ENCODE results near the gene KBTBD4. TPM values are rescaled to one million over a fixed set of nuclear protein-coding genes. Genes with fewer than 3 reads are reported as not detected.

Gene KBTBD4
- total RNA-seq, 5 donors from 2014 or later (not counting 1 experiment from before 2014, with no cell fraction given) = 19.1 to 23.6 (median 21.6) TPM

DNA sequence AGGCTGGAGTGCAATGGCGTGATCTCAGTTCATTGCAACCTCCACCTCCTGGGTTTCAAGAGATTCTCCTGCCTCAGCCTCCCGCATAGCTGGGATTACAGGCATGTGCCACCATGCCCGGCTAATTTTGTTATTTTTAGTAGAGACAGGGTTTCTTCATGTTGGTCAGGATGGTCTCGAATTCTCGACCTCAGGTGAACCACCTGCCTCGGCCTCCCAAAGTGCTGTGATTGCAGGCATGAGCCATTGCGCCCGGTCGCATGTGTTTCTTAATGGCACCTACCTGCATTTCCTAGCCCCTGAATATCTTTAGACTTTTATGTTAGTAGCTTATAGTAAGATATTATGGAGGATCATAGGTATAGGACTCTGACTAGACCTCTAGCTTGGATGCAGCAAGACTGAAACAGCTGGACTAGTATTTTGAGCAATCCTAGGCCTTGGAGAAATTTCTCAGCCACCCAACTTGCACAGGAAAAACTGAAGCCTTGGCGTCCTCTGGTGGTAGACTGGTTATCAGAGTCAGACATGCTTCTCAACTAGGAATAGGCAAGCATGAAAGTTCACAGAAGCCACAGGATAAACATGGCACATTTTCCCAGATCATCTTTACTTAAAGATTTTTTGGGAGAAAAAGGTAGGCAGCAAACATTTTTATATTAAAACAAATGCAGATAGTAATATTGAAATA is 38.1 kb upstream of the KBTBD4 start:
- no peak for ATAC-seq (replicated peaks in 1 of 4)

DNA sequence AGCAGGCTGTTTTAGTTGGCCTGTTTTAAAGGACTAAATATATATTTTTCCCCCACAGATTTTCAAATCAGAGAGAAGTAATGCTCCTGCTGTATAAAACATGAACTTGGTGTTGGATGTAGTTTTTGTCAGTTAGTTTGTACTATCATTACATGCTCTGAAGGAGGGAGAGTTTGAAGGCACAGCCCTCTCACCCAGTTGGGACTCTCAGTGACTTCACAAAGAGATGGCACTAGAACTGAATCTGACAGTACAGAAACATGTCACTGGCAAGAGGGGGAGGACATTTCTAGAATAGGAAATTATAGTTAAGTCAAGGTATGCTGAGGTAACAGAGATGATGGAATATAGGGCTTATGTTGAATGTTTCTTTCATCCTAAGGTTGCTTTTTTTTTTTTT is 36.5 kb upstream of the KBTBD4 start:
- no peaks in the 10 kb centered on the region for H3K9me3 Mint-ChIP-seq
- no peak for ATAC-seq (replicated peaks in 1 of 4)
- peaks cover 11% of the 10 kb centered on the region for H3K36me3 Mint-ChIP-seq
- H3K27ac Mint-ChIP-seq = no peak overlapping the region
- ChIA-PET CTCF (no interaction called here), POLR2A (no interaction called here)
- Histone ChIP-seq H3K36me3 (ENCODE audit: control insufficient read depth in 2 of 2, extremely low read depth in 1 of 2, insufficient read depth in 1 of 2, low read length in 1 of 2) (peaks cover 9% of the 10 kb centered on the region in 2 donors), H3K27me3 (replicated peaks in 1 of 2; ENCODE audit: control insufficient read depth in 2 of 2, extremely low read depth in 1 of 2, insufficient read depth in 2 of 2, low read length in 1 of 2) (no peaks in the 10 kb centered on the region), H3K4me1 (ENCODE audit: control insufficient read depth in 1 of 2, extremely low read depth in 1 of 2, insufficient read depth in 2 of 2, low read length in 2 of 2) (no peaks in the 10 kb centered on the region), H3K27ac (ENCODE audit: low read length) (no peak overlapping the region), H3K9me3 (no peaks in the 10 kb centered on the region), H3K4me3 (ENCODE audit: control insufficient read depth in 1 of 2, extremely low read depth in 1 of 2, low read length in 1 of 2) (no peak overlapping the region)
- peaks cover 0 to 3% (median 0%) of the 10 kb centered on the region in 3 donors for H3K4me1 Mint-ChIP-seq
- no peaks in the 10 kb centered on the region for H3K27me3 Mint-ChIP-seq
- no peak overlapping the region for H3K4me3 Mint-ChIP-seq
- DNase-seq = no peak

More for the DNA sequence above, 38.1 kb upstream of the KBTBD4 start:
- no peak overlapping the region for H3K4me3 Mint-ChIP-seq
- CTCF ChIA-PET = no interaction called here
- Histone ChIP-seq H3K27ac (ENCODE audit: low read length) (no peak overlapping the region), H3K36me3 (ENCODE audit: control insufficient read depth in 2 of 2, extremely low read depth in 1 of 2, insufficient read depth in 1 of 2, low read length in 1 of 2) (peaks cover 5 to 22% of the 10 kb centered on the region in 2 donors), H3K9me3 (no peaks in the 10 kb centered on the region), H3K27me3 (replicated peaks in 1 of 2; ENCODE audit: control insufficient read depth in 2 of 2, extremely low read depth in 1 of 2, insufficient read depth in 2 of 2, low read length in 1 of 2) (no peaks in the 10 kb centered on the region), H3K4me1 (ENCODE audit: control insufficient read depth in 1 of 2, extremely low read depth in 1 of 2, insufficient read depth in 2 of 2, low read length in 2 of 2) (no peaks in the 10 kb centered on the region), H3K4me3 (ENCODE audit: control insufficient read depth in 1 of 2, extremely low read depth in 1 of 2, low read length in 1 of 2) (no peak overlapping the region)
- no peaks in the 10 kb centered on the region for H3K9me3 Mint-ChIP-seq
- DNase-seq = peak in 3 of 35 experiments; percentile 6 to 22 (median 11)
- 96% methylated on average over 4 of the region's 10 CpGs for WGBS (ENCODE audit: insufficient coverage)
- no peak overlapping the region for H3K27ac Mint-ChIP-seq
- POLR2A ChIA-PET = no interaction called here
- no peaks in the 10 kb centered on the region for H3K27me3 Mint-ChIP-seq
- no peaks in the 10 kb centered on the region for H3K4me1 Mint-ChIP-seq
- H3K36me3 Mint-ChIP-seq = peaks cover 16% of the 10 kb centered on the region

DNA sequence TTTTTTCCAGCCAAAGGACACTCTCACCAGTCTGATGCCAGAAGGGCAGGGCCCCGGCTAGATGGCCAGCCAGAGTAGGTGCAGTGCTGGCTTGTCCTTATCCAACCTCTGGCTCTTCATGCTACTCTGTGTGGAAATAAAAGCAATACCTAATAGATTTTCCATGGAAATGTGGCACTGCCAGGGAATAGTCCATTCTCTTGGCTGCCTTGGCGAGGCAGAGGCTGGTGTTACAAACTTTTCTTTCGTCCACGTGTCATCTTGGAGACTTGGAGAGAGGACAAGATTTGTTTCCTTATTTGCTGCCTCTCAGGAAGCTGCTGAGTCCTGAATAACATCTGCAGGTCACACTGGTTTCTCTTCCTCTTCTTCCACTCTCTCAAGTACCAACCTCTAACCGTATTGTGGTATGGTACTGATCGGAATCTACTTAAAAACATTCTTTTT is 32.6 kb upstream of the KBTBD4 start:
- no peak for ATAC-seq (replicated peaks in 1 of 4)
- no peaks in the 10 kb centered on the region for H3K4me1 ChIP-seq (ENCODE audit: control insufficient read depth in 1 of 2, extremely low read depth in 1 of 2, insufficient read depth in 2 of 2, low read length in 2 of 2)
- CTCF ChIA-PET = no interaction called here
- H3K27ac ChIP-seq (ENCODE audit: low read length) = no peak overlapping the region
- DNase-seq = peak in 1 of 35 experiments; percentile 5
- Mint-ChIP-seq H3K4me1 (peaks cover 0 to 3% (median 0%) of the 10 kb centered on the region in 3 donors), H3K36me3 (peaks cover 4% of the 10 kb centered on the region), H3K27ac (no peak overlapping the region), H3K4me3 (no peak overlapping the region), H3K27me3 (no peaks in the 10 kb centered on the region), H3K9me3 (no peaks in the 10 kb centered on the region)
- WGBS (ENCODE audit: insufficient coverage) = 68% methylated on average over 3 of the region's 6 CpGs
- H3K27me3 ChIP-seq (replicated peaks in 1 of 2; ENCODE audit: control insufficient read depth in 2 of 2, extremely low read depth in 1 of 2, insufficient read depth in 2 of 2, low read length in 1 of 2) = no peaks in the 10 kb centered on the region
- H3K4me3 ChIP-seq (ENCODE audit: control insufficient read depth in 1 of 2, extremely low read depth in 1 of 2, low read length in 1 of 2) = no peak overlapping the region
- POLR2A ChIA-PET = no interaction called here
- peaks cover 4 to 5% of the 10 kb centered on the region in 2 donors for H3K36me3 ChIP-seq (ENCODE audit: control insufficient read depth in 2 of 2, extremely low read depth in 1 of 2, insufficient read depth in 1 of 2, low read length in 1 of 2)
- no peaks in the 10 kb centered on the region for H3K9me3 ChIP-seq

DNA sequence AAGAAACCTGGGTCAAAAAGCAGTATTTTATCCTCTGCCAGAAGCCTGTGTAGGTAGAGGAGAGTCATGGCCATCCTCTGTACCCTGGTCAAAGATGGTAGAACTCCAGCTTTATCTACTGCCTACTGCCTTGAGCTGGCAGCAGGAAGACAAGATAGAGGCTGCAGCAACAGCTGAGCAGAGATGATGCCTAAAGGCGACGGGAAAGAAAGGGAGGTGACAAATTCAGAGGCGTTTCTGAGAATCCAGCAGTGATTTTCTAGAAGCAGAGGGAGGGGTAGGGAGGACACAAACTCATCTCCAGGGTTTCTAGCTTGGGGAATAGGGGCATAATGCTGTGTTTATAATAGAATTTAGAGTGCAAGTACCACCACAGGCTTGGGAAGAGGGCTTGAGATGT is 30.9 kb upstream of the KBTBD4 start:
- H3K4me3 Mint-ChIP-seq = no peak overlapping the region
- no peaks in the 10 kb centered on the region for H3K9me3 Mint-ChIP-seq
- no peak overlapping the region for H3K27ac Mint-ChIP-seq
- POLR2A ChIA-PET = no interaction called here
- peaks cover 9% of the 10 kb centered on the region for H3K36me3 Mint-ChIP-seq
- DNase-seq = no peak
- H3K27me3 Mint-ChIP-seq = no peaks in the 10 kb centered on the region
- no peaks in the 10 kb centered on the region for H3K9me3 ChIP-seq
- H3K4me1 Mint-ChIP-seq = peaks cover 0 to 3% (median 0%) of the 10 kb centered on the region in 3 donors
- no peak for ATAC-seq (replicated peaks in 1 of 4)
- H3K27ac ChIP-seq (ENCODE audit: low read length) = no peak overlapping the region
- WGBS (ENCODE audit: insufficient coverage) = 20% methylated on average over 3 of the region's 3 CpGs
- H3K4me1 ChIP-seq (ENCODE audit: control insufficient read depth in 1 of 2, extremely low read depth in 1 of 2, insufficient read depth in 2 of 2, low read length in 2 of 2) = no peaks in the 10 kb centered on the region
- CTCF ChIA-PET = no interaction called here
- H3K27me3 ChIP-seq (replicated peaks in 1 of 2; ENCODE audit: control insufficient read depth in 2 of 2, extremely low read depth in 1 of 2, insufficient read depth in 2 of 2, low read length in 1 of 2) = no peaks in the 10 kb centered on the region
- peaks cover 4 to 5% of the 10 kb centered on the region in 2 donors for H3K36me3 ChIP-seq (ENCODE audit: control insufficient read depth in 2 of 2, extremely low read depth in 1 of 2, insufficient read depth in 1 of 2, low read length in 1 of 2)
- H3K4me3 ChIP-seq (ENCODE audit: control insufficient read depth in 1 of 2, extremely low read depth in 1 of 2, low read length in 1 of 2) = no peak overlapping the region

DNA sequence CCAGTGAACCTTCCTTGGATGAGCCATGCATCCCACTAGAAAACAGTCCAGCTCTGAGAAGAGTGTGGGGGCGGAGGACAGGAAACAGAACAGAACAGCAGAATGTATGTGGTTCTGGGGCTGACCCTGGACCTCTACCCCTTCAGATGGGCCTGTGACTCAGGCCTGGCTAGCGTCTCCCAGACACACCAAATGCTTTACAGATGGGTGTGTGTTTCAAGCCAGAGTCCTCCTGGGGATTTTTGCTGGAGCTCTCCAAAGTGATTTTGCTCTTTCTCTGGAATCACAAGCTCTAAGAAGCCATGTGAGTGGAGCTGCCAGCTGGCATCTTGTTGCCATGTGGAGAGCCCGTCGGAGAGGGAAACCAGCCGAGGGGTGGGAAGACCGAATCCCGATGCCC is 28.6 kb upstream of the KBTBD4 start:
- Mint-ChIP-seq H3K4me3 (no peak overlapping the region), H3K4me1 (peaks cover 0 to 3% (median 0%) of the 10 kb centered on the region in 3 donors), H3K9me3 (no peaks in the 10 kb centered on the region), H3K36me3 (peaks cover 9% of the 10 kb centered on the region), H3K27ac (no peak overlapping the region), H3K27me3 (no peaks in the 10 kb centered on the region)
- Histone ChIP-seq H3K27ac (ENCODE audit: low read length) (no peak overlapping the region), H3K36me3 (ENCODE audit: control insufficient read depth in 2 of 2, extremely low read depth in 1 of 2, insufficient read depth in 1 of 2, low read length in 1 of 2) (peaks cover 4 to 5% of the 10 kb centered on the region in 2 donors), H3K27me3 (replicated peaks in 1 of 2; ENCODE audit: control insufficient read depth in 2 of 2, extremely low read depth in 1 of 2, insufficient read depth in 2 of 2, low read length in 1 of 2) (no peaks in the 10 kb centered on the region), H3K4me3 (ENCODE audit: control insufficient read depth in 1 of 2, extremely low read depth in 1 of 2, low read length in 1 of 2) (no peak overlapping the region), H3K4me1 (ENCODE audit: control insufficient read depth in 1 of 2, extremely low read depth in 1 of 2, insufficient read depth in 2 of 2, low read length in 2 of 2) (no peaks in the 10 kb centered on the region), H3K9me3 (no peaks in the 10 kb centered on the region)
- ATAC-seq (replicated peaks in 1 of 4) (no peak), DNase-seq (peak in 1 of 35 experiments; percentile 8)
- ChIA-PET CTCF (no interaction called here), POLR2A (no interaction called here)
- 93% methylated on average over 6 of the region's 7 CpGs for WGBS (ENCODE audit: insufficient coverage)

DNA sequence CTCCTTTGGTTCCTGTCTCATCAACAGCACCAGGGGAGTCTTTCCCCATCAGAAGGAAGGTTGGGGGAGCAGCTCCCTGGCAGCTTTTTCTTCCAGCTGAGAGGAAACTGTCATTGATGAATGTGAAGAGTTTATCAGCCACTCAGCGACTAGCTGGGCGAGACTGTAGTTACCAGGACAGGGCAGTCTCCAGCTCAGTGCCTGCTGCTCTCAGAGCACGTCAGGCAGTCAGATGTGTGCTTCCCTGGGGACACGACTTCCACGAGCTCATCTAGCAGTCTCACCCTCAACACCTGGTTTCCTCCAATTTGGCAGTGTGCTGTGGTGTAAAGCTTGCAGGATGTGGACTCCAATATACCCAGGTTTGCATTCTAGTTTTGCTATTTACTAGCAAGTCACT is 28.0 kb upstream of the KBTBD4 start:
- POLR2A ChIA-PET = interaction anchor here in 1 of 2 donors (0.6 kb wide), 1 partner anchor 1772 kb away, joined by 3 read pairs; no protein-coding TSS in a partner anchor
- Histone ChIP-seq H3K27ac (ENCODE audit: low read length) (no peak overlapping the region), H3K4me1 (ENCODE audit: control insufficient read depth in 1 of 2, extremely low read depth in 1 of 2, insufficient read depth in 2 of 2, low read length in 2 of 2) (no peaks in the 10 kb centered on the region), H3K4me3 (ENCODE audit: control insufficient read depth in 1 of 2, extremely low read depth in 1 of 2, low read length in 1 of 2) (no peak overlapping the region), H3K9me3 (no peaks in the 10 kb centered on the region), H3K36me3 (ENCODE audit: control insufficient read depth in 2 of 2, extremely low read depth in 1 of 2, insufficient read depth in 1 of 2, low read length in 1 of 2) (peaks cover 4 to 5% of the 10 kb centered on the region in 2 donors), H3K27me3 (replicated peaks in 1 of 2; ENCODE audit: control insufficient read depth in 2 of 2, extremely low read depth in 1 of 2, insufficient read depth in 2 of 2, low read length in 1 of 2) (no peaks in the 10 kb centered on the region)
- no peak for DNase-seq
- Mint-ChIP-seq H3K36me3 (peaks cover 9% of the 10 kb centered on the region), H3K9me3 (no peaks in the 10 kb centered on the region), H3K4me1 (peaks cover 0 to 2% (median 0%) of the 10 kb centered on the region in 3 donors), H3K27ac (no peak overlapping the region), H3K4me3 (no peak overlapping the region), H3K27me3 (no peaks in the 10 kb centered on the region)
- ATAC-seq (replicated peaks in 1 of 4) = no peak
- CTCF ChIA-PET = no interaction called here
- WGBS (ENCODE audit: insufficient coverage) = 93% methylated on average over 2 of the region's 5 CpGs
